Thyroid gland (tissue), 4 donors: ENCODE measurements around the gene SLC39A10. TPM values are rescaled to one million over a fixed set of nuclear protein-coding genes. Genes with fewer than 3 reads are reported as not detected.

Source experiments
- DNase-seq, 2 donors: peaks; one replicate each; pipeline ENCODE4 v3.0.0-alpha.2; 2019
- H3K27ac ChIP-seq, 3 donors: fragments of 200-600 bp; sonication (generic); 1 replicate in 2 of 3; 2 replicates in 1 of 3; pipeline ENCODE4 v1.5.1; 2016 to 2019; ENCODE audit warnings: mild to moderate bottlenecking in 1 of 3, moderate library complexity in 1 of 3
- H3K27me3 ChIP-seq: fragments of 200-600 bp; sonication (generic); one replicate; pipeline ENCODE4 v1.5.1; 2019
- H3K36me3 ChIP-seq, 2 donors: fragments of 200-600 bp; sonication (generic); one replicate each; pipeline ENCODE4 v1.5.1; 2016 to 2019
- H3K4me1 ChIP-seq, 2 donors: fragments of 200-600 bp; sonication (generic); one replicate each; pipeline ENCODE4 v1.5.1; 2017 to 2019
- H3K4me3 ChIP-seq, 3 donors: fragments of 200-600 bp; sonication (generic); replicated peaks in 1 of 3; 1 replicate in 2 of 3; 2 replicates in 1 of 3; pipeline ENCODE4 v1.5.1; 2016; ENCODE audit warnings: mild to moderate bottlenecking in 1 of 3
- H3K9me3 ChIP-seq: fragments of 200-600 bp; sonication (generic); one replicate; pipeline ENCODE4 v1.5.1; 2017
- POLR2A ChIP-seq, 2 donors: fragments of 450-650 bp; IDR thresholded peaks; one replicate each; pipeline ENCODE4 v1.6.1; 2017; ENCODE audit warnings: antibody characterized with exemption in 2 of 2, mild to moderate bottlenecking in 2 of 2, moderate library complexity in 1 of 2
- WGBS, 2 donors: methylation state at CpG; one replicate each; pipeline ENCODE4 v1.1.5; 2017; 5-methylcytosine and 5-hydroxymethylcytosine counted together
- intact Hi-C: fragments of 100-400 bp; cut with DNase I; formaldehyde crosslinking; loops from one replicate; pipeline ENCODE4 v1.15.1; 2023
- total RNA-seq, 4 donors: library from RNA; depleted of rRNA; stranded (reverse); fragments of >200 nt; gene quantifications; one replicate each; pipeline ENCODE4 v1.2.3, GENCODE V29; 2016
- TF ChIP-seq, protein P1 (sequence below), 6 experiments: fragments of 200-600 bp in 3 of 6; fragments of 450-650 bp in 3 of 6; sonication (generic) in 3 of 6; IDR thresholded peaks; one replicate each; pipeline ENCODE4 v1.5.1; 2016 to 2019; ENCODE audit warnings: antibody characterized with exemption in 6 of 6, mild to moderate bottlenecking in 2 of 6, inconsistent platforms in 1 of 6, moderate library complexity in 1 of 6

The SLC39A10 gene
- total RNA-seq, 4 donors from 2014 or later: 74.4 to 119 (median 93.5) TPM

DNA sequence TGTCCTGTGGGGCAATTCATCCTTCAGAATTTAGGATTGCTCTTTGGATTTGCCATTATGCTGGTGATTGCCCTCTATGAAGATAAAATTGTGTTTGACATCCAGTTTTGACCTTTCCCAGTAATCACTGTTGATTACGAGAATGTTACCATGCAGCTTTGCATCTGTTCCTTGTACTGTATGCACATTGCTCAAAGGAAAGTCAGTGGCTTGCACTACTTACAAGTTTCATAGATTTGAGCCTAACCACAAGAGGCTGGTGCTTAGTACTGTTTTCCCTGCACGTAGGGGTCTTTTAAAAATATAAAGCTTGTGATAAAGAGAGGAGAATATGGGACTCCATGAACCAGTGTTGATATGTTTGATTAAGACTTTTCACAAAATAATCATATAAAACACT is 77.9 kb downstream of the SLC39A10 start:
- Histone ChIP-seq H3K27me3 (no peaks in the 10 kb centered on the region), H3K36me3 (peaks cover 8% of the 10 kb centered on the region in 2 donors), H3K27ac (no peak overlapping the region), H3K9me3 (no peaks in the 10 kb centered on the region), H3K4me3 (no peak overlapping the region), H3K4me1 (no peaks in the 10 kb centered on the region)
- no peak for DNase-seq
- intact Hi-C loops: no loop called here
- WGBS, 2 donors: 90 to 93% methylated on average over 2 of the region's 2 CpGs
- TF ChIP-seq POLR2A (IDR thresholded peaks at IDR 0.05): no peak
- TF ChIP-seq, protein P1, sequence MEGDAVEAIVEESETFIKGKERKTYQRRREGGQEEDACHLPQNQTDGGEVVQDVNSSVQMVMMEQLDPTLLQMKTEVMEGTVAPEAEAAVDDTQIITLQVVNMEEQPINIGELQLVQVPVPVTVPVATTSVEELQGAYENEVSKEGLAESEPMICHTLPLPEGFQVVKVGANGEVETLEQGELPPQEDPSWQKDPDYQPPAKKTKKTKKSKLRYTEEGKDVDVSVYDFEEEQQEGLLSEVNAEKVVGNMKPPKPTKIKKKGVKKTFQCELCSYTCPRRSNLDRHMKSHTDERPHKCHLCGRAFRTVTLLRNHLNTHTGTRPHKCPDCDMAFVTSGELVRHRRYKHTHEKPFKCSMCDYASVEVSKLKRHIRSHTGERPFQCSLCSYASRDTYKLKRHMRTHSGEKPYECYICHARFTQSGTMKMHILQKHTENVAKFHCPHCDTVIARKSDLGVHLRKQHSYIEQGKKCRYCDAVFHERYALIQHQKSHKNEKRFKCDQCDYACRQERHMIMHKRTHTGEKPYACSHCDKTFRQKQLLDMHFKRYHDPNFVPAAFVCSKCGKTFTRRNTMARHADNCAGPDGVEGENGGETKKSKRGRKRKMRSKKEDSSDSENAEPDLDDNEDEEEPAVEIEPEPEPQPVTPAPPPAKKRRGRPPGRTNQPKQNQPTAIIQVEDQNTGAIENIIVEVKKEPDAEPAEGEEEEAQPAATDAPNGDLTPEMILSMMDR (IDR thresholded peaks at IDR 0.05): no peak

DNA sequence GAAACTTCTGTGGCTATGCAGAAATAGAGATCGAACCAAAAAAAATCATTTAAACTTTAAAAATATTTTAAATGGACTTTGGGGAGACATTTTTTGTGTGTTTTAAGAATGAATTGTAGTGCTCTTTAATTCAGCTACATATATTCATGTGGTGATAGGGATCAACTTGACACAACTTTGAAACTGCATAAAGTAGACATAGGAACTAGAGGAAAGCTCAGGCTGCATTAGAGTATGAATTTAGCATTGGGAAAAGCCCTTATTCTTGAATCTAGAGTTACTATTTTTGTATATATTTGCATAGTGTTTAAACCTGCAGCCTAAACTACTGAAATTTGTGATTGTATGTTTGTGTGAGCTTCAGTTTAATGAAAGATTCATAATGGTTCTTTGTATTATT is 78.3 kb downstream of the SLC39A10 start:
- no peak overlapping the region for H3K27ac ChIP-seq
- intact Hi-C loops: no loop called here
- TF ChIP-seq POLR2A (IDR thresholded peaks at IDR 0.05): no peak
- TF ChIP-seq, protein P1 (IDR thresholded peaks at IDR 0.05): no peak
- WGBS, 2 donors: 96 to 97% methylated on average over 1 of the region's 1 CpG
- no peak overlapping the region for H3K4me3 ChIP-seq
- no peak for DNase-seq
- H3K27me3 ChIP-seq: no peaks in the 10 kb centered on the region
- H3K9me3 ChIP-seq: no peaks in the 10 kb centered on the region
- no peaks in the 10 kb centered on the region for H3K4me1 ChIP-seq
- H3K36me3 ChIP-seq: peaks cover 6 to 8% of the 10 kb centered on the region in 2 donors

DNA sequence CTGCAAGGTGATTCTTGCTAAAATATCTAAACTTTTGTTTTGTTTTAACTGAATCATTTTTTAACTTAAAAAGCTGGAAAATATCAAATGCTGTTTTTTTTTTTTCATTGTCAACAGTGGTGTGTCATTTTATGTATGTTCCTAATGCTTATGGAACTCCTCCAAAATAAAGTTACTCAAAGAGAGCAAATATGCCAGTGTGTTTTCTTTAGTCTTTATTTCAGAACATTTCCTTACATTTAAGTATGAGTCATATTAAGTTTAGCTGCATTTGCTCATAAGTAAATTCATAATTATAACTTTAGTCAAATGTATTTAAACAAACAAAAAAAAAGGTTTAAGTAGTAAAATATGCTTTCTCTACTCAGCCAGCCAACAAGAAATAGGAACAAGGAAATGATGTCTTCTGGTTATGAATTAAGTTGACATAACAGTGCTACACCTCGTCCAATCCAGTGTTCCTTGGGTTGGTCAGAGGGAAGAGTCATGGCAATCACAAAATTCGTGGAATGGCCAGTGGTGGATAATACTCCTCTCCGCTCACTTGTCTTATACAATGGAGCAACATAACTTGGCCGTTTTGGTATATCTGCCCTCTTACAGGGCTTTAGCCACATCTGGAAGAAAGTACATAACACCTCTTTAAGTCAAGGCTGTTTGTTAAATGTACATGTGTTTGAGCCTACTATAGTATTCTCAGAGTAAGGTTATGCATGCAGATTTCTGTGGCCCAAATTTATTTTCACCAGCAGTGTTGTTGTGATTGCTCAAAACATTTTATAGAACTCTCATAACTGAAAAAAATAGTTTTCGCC is 80.7 kb downstream of the SLC39A10 start:
- no peaks in the 10 kb centered on the region for H3K36me3 ChIP-seq
- H3K27me3 ChIP-seq: no peaks in the 10 kb centered on the region
- TF ChIP-seq, protein P1 (IDR thresholded peaks at IDR 0.05): no peak
- TF ChIP-seq POLR2A (IDR thresholded peaks at IDR 0.05): no peak
- 92% methylated on average over 5 of the region's 5 CpGs for WGBS, 2 donors
- intact Hi-C loops: no loop called here
- no peaks in the 10 kb centered on the region for H3K4me1 ChIP-seq
- DNase-seq: no peak
- no peak overlapping the region for H3K4me3 ChIP-seq
- no peak overlapping the region for H3K27ac ChIP-seq
- no peaks in the 10 kb centered on the region for H3K9me3 ChIP-seq

DNA sequence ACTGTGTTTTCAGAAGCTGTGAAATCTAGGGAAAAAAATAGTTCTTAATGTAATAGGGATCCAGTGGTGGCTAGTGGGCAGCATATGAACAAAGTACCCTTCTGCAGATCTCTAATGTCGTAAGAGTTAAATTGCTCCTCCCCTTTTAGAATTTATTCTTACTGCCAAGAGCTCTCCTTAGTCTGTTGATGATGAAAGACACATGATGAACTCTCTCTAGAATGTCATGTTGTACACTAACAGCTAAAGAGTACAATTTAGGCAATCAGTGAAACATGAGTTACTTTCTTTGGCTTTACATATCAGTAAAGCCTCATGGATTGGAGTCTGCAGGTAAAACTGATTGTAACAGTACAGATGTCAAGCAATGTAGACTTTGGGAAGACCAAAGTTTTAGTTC is 84.2 kb downstream of the SLC39A10 start:
- Histone ChIP-seq H3K27me3 (no peaks in the 10 kb centered on the region), H3K27ac (no peak overlapping the region), H3K4me3 (no peak overlapping the region), H3K36me3 (peaks cover 0 to 2% of the 10 kb centered on the region in 2 donors), H3K4me1 (no peaks in the 10 kb centered on the region), H3K9me3 (no peaks in the 10 kb centered on the region)
- DNase-seq: no peak
- intact Hi-C loops: no loop called here
- TF ChIP-seq, protein P1 (IDR thresholded peaks at IDR 0.05): no peak
- no peak for TF ChIP-seq POLR2A (IDR thresholded peaks at IDR 0.05)
- 92 to 100% methylated on average over 1 of the region's 1 CpG for WGBS, 2 donors

DNA sequence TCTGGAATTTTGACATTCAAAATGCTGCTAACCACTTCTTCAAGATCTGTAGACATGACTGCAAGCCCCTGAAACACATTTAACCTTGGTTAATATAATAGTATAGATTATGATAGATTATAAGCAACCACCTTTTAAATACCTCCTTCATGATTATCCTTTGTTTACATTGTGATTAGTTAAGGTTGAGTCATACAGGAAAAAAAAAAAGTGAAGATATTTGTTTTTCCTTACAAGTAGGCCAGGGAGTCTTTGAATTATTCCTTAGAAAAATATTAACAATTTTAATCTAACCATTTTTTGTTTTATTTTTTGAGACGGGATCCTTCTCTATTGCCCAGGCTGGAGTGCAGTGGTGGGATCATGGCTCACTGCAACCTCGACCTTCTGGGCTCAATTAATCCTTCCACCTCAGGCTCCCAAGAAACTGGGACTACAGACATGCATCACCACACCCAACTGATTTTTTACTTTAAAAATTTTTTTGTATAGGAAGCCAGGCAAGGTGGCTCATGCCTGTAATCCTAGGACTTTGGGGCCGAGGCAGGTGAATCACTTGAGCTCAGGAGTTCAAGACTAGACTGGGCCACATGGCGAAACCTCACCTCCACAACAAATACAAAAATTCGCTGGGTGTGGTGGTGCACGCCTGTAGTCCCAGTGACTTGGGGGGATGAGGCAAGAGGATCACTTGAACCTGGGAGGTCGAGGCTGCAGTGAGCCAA is 99.4 kb downstream of the SLC39A10 start:
- H3K27me3 ChIP-seq: no peaks in the 10 kb centered on the region
- no peak for TF ChIP-seq POLR2A (IDR thresholded peaks at IDR 0.05)
- TF ChIP-seq, protein P1 (IDR thresholded peaks at IDR 0.05): no peak
- WGBS, 2 donors: 86 to 95% methylated on average over 7 of the region's 7 CpGs
- no peak for DNase-seq
- no peaks in the 10 kb centered on the region for H3K36me3 ChIP-seq
- no peak overlapping the region for H3K27ac ChIP-seq
- no peaks in the 10 kb centered on the region for H3K9me3 ChIP-seq
- H3K4me1 ChIP-seq: no peaks in the 10 kb centered on the region
- intact Hi-C loops: no loop called here
- no peak overlapping the region for H3K4me3 ChIP-seq
